ENCODE data around the gene SLC25A38. TPM values are rescaled to one million over a fixed set of nuclear protein-coding genes. Genes with fewer than 3 reads are reported as not detected.
"Not testable (repeated sequence)": the region's sequence is repeated elsewhere in the genome, so short reads cannot be mapped to it uniquely, and the experiment has no call there.

The SLC25A38 gene
- polyA plus RNA-seq, 2 of the 4 experiments (the other 2 are of a cell fraction): 31.9 to 52.8 TPM

DNA sequence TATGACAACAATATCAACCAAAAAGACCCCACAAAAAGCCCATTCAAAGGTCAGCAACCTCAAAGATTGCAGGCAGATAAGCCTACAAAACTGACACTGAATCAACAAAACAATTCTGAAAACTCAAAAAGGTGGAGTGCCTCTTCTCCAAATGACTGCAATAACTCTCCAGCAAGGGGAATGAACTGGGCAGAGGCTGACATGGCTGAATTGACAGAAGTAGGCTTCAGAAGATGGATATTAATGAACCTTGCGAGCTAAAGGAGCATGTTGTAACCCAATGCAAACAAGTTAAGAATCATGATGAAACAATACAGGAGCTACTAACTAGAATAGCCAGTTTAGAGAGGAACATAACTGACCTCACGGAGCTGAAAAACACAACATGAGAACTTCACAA, 20.4 kb upstream of the SLC25A38 start (continued):
- TF ChIP-seq FOSL2 (IDR thresholded peaks at IDR 0.05) (no peak), FOSL2 (CRISPR knock-in tag; IDR thresholded peaks at IDR 0.05) (no peak), JUNB (IDR thresholded peaks at IDR 0.05) (no peak), PHF8 (IDR thresholded peaks at IDR 0.05; ENCODE audit: borderline replicate concordance, low read depth) (no peak)

DNA sequence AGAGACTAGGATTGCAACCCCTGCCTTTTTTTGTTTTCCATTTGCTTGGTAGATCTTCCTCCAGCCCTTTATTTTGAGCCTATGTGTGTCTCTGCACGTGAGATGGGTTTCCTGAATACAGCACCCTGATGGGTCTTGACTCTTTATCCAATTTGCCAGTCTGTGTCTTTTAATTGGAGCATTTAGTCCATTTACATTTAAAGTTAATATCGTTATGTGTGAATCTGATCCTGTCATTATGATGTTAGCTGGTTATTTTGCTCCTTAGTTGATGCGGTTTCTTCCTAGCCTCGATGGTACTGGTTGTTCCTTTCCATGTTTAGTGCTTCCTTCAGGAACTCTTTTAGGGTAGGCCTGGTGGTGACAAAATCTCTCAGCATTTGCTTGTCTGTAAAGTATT, 12.7 kb upstream of the SLC25A38 start:
- POLR2A ChIA-PET; H3K27ac ChIP-seq; DNase-seq (ENCODE audit: low read depth in 1 of 2, low spot score in 1 of 2); H3K4me3 ChIP-seq; ATAC-seq; H3K4me1 ChIP-seq; H3K4me2 ChIP-seq; CTCF ChIA-PET; FAIRE-seq; H3K9me3 ChIP-seq: not testable (repeated sequence)
- WGBS (ENCODE audit: missing lambda C conversion rate): 14% methylated on average over 4 of the region's 4 CpGs

DNA sequence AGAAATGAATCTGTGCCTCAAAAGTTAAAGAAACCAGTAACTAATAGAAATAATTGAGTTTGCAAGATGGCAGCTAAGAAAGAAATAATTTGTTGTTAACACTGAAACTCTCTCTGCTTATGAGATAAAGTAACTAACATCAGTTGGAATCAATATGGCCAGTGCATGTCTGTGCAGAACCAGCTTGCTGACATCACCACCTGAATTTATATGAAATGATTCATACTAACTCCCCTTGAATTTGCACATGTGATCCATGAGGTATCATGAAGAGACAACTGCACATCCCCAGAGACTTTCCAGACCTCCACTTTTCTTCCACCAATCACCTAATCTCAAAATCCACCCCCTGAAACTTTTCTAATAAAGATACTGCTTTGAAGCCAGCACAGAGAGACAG, 10.3 kb upstream of the SLC25A38 start:
- CTCF ChIA-PET: interaction anchor here (0.9 kb wide), 1 partner anchor 98 kb away, joined by 3 read pairs; no protein-coding TSS in a partner anchor
- Histone ChIP-seq H3K9me3 (no peaks in the 10 kb centered on the region), H3K4me1 (no peaks in the 10 kb centered on the region), H3K4me3 (no peak overlapping the region), H3K4me2 (no peak overlapping the region), H3K27ac (no peak overlapping the region)
- TF ChIP-seq, protein P1, sequence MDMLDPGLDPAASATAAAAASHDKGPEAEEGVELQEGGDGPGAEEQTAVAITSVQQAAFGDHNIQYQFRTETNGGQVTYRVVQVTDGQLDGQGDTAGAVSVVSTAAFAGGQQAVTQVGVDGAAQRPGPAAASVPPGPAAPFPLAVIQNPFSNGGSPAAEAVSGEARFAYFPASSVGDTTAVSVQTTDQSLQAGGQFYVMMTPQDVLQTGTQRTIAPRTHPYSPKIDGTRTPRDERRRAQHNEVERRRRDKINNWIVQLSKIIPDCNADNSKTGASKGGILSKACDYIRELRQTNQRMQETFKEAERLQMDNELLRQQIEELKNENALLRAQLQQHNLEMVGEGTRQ (IDR thresholded peaks at IDR 0.05): no peak
- TF ChIP-seq EHMT2 (IDR thresholded peaks at IDR 0.05; ENCODE audit: low read depth): no peak
- TF ChIP-seq SREBF2 (IDR thresholded peaks at IDR 0.05): no peak
- no peak for TF ChIP-seq RNF2 (IDR thresholded peaks at IDR 0.05; ENCODE audit: borderline replicate concordance, low read depth)
- no peak for TF ChIP-seq CHD4 (IDR thresholded peaks at IDR 0.05; ENCODE audit: borderline replicate concordance)
- TF ChIP-seq, protein P2, sequence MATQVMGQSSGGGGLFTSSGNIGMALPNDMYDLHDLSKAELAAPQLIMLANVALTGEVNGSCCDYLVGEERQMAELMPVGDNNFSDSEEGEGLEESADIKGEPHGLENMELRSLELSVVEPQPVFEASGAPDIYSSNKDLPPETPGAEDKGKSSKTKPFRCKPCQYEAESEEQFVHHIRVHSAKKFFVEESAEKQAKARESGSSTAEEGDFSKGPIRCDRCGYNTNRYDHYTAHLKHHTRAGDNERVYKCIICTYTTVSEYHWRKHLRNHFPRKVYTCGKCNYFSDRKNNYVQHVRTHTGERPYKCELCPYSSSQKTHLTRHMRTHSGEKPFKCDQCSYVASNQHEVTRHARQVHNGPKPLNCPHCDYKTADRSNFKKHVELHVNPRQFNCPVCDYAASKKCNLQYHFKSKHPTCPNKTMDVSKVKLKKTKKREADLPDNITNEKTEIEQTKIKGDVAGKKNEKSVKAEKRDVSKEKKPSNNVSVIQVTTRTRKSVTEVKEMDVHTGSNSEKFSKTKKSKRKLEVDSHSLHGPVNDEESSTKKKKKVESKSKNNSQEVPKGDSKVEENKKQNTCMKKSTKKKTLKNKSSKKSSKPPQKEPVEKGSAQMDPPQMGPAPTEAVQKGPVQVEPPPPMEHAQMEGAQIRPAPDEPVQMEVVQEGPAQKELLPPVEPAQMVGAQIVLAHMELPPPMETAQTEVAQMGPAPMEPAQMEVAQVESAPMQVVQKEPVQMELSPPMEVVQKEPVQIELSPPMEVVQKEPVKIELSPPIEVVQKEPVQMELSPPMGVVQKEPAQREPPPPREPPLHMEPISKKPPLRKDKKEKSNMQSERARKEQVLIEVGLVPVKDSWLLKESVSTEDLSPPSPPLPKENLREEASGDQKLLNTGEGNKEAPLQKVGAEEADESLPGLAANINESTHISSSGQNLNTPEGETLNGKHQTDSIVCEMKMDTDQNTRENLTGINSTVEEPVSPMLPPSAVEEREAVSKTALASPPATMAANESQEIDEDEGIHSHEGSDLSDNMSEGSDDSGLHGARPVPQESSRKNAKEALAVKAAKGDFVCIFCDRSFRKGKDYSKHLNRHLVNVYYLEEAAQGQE (IDR thresholded peaks at IDR 0.05): no peak
- TF ChIP-seq GATA3 (IDR thresholded peaks at IDR 0.05; ENCODE audit: borderline replicate concordance): no peak
- TF ChIP-seq HOXA7 (CRISPR knock-in tag; IDR thresholded peaks at IDR 0.05): no peak
- TF ChIP-seq FOXS1 (CRISPR knock-in tag; IDR thresholded peaks at IDR 0.05): no peak
- TF ChIP-seq ZC3H11A (IDR thresholded peaks at IDR 0.05): no peak
- ATAC-seq (no peak), FAIRE-seq (no peak), DNase-seq (ENCODE audit: low read depth in 1 of 2, low spot score in 1 of 2) (no peak)
- POLR2A ChIA-PET: no interaction called here

DNA sequence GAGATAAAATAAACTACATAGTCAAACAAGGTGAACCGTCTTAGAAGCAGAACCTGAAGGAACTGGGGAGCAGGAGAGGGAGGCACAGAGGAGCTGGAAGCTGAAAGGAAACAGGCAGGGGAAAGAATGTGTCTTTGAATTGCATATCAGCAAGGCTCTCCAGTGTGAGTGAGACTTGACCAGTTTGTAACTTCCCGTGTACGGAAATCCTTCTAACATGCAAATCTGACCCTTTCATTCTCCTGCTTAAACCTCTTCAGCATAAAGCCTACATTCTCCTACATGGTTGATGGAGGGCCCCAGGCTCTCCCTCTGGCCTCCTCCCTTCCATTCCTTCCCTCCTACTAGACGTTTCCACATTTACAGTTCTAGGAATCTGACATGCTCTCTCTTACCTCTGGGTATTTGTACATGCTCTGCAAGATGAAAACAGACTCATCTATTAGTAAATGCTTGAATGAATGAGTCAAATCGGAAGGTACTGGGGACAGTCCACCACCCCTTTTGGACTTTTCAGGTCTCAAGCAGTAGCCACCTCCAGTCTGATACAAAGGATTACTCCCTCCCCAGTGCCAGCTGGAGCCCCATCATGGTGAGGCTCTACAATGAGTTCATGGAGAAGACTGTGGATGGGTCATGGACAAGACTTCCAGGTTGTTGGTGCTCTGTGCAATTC, 6.1 kb upstream of the SLC25A38 start:
- Histone ChIP-seq H3K4me3 (no peak overlapping the region), H3K4me1 (no peaks in the 10 kb centered on the region), H3K4me2 (no peak overlapping the region), H3K27ac (no peak overlapping the region), H3K9me3 (no peaks in the 10 kb centered on the region)
- CTCF ChIA-PET: interaction anchor here (1.3 to 2.5 kb wide), 4 partner anchors 10 to 187 kb away, joined by 3 to 8 read pairs (median 4); partner anchors contain the start of gene XIRP1
- FAIRE-seq (no peak), ATAC-seq (no peak), DNase-seq (ENCODE audit: low read depth in 1 of 2, low spot score in 1 of 2) (no peak)
- TF ChIP-seq JUNB (IDR thresholded peaks at IDR 0.05): no peak
- 41% methylated on average over 5 of the region's 5 CpGs for WGBS (ENCODE audit: missing lambda C conversion rate)
- POLR2A ChIA-PET: no interaction called here
